ENCODE data around the gene ZER1.

DNA sequence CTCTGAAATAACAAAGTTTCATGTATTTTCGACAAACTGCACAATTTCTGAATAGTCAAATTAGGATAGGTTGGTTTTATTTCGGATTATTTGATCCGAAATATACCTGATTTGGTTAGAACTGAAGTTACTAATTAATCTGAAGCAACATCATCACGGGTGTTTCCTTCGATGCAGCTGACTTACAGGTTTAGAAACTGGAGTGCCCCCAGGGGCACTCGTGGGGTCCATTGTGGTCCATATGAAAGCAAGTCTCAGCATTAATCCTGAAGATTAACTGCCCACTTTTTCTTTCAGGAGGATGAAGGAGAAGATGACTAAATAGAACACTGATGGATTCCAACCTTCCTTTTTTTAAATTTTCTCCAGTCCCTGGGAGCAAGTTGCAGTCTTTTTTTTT is 77.4 kb downstream of the ZER1 start:
- TF ChIP-seq, protein P1, sequence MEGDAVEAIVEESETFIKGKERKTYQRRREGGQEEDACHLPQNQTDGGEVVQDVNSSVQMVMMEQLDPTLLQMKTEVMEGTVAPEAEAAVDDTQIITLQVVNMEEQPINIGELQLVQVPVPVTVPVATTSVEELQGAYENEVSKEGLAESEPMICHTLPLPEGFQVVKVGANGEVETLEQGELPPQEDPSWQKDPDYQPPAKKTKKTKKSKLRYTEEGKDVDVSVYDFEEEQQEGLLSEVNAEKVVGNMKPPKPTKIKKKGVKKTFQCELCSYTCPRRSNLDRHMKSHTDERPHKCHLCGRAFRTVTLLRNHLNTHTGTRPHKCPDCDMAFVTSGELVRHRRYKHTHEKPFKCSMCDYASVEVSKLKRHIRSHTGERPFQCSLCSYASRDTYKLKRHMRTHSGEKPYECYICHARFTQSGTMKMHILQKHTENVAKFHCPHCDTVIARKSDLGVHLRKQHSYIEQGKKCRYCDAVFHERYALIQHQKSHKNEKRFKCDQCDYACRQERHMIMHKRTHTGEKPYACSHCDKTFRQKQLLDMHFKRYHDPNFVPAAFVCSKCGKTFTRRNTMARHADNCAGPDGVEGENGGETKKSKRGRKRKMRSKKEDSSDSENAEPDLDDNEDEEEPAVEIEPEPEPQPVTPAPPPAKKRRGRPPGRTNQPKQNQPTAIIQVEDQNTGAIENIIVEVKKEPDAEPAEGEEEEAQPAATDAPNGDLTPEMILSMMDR (IDR thresholded peaks at IDR 0.05), result no peak
- TF ChIP-seq POLR2AphosphoS5 (IDR thresholded peaks at IDR 0.05), result no peak
